GM12878 (cell line): Measurements from ENCODE around the gene ALPK1. TPM values are rescaled to one million over a fixed set of nuclear protein-coding genes. Genes with fewer than 3 reads are reported as not detected.

Experiments used
- ATAC-seq: fragments of 200-7000 bp; cut with Tn5 transposase; 3 replicates; pipeline ENCODE4 v1.9.1; 2020; ENCODE audit warnings: mild to moderate bottlenecking, moderate library complexity
- BruUV-seq: library from RNA; stranded (reverse); fragments of 400-500 nt; replicated peaks from 2 replicates; lab custom pipeline; 2021; lab: Mats Ljungman, UMichigan
- CTCF ChIA-PET: fragments of 300-600 bp; sonication (Branson Sonifier 250); formaldehyde crosslinking; extraction: SDS; loops from one replicate; lab custom pipeline; 2021; ENCODE audit warnings: inconsistent platforms; lab: Yijun Ruan, JAX
- POLR2A ChIA-PET: fragments of 350-600 bp; formaldehyde crosslinking; extraction: SDS; loops from one replicate; lab custom pipeline; 2021; ENCODE audit warnings: inconsistent platforms; lab: Charles Lee
- RAD21 ChIA-PET: fragments of 300-600 bp; sonication (Branson Sonifier 250); formaldehyde crosslinking; loops from one replicate; lab custom pipeline; 2023; ENCODE audit warnings: antibody characterized with exemption; ENCODE audit not compliant: unreplicated experiment; lab: Charles Lee
- SMC1A ChIA-PET: fragments of 300-600 bp; sonication (Branson Sonifier 250); formaldehyde crosslinking; loops from one replicate; lab custom pipeline; 2023; ENCODE audit not compliant: unreplicated experiment, uncharacterized antibody; lab: Charles Lee
- DNase-seq: peaks from one replicate; pipeline ENCODE4 v3.0.0-alpha.2; 2011; ENCODE audit warnings: low read depth, low spot score
- FAIRE-seq: peaks from 3 replicates; lab custom pipeline; 2011; peaks lifted over from hg19 to GRCh38; lab: Jason Lieb, UNC
- H2AFZ ChIP-seq: 2 replicates; pipeline ENCODE4 v1.6.0; 2011; ENCODE audit warnings: low read depth, low read length, control low read depth; ENCODE audit not compliant: control insufficient read depth
- H3K27ac ChIP-seq: 2 replicates; pipeline ENCODE4 v1.5.1; 2011; ENCODE audit warnings: control low read depth; ENCODE audit not compliant: control insufficient read depth, insufficient read depth
- H3K27me3 ChIP-seq, 2 experiments: replicated peaks in 1 of 2; 2 replicates each; pipeline versions ENCODE4 v1.6.0 to v1.6.1; 2011; ENCODE audit warnings: low read length in 1 of 2; ENCODE audit not compliant: control insufficient read depth in 2 of 2, insufficient read depth in 2 of 2
- H3K36me3 ChIP-seq, 2 experiments: 2 replicates each; pipeline ENCODE4 v1.5.1; 2011; ENCODE audit warnings: low read length in 1 of 2; ENCODE audit not compliant: control insufficient read depth in 2 of 2, insufficient read depth in 2 of 2
- H3K4me1 ChIP-seq: 2 replicates; pipeline ENCODE4 v1.6.1; 2011; ENCODE audit warnings: mild to moderate bottlenecking, low read length, moderate library complexity, mixed read lengths; ENCODE audit not compliant: control insufficient read depth, insufficient read depth
- H3K4me2 ChIP-seq: 2 replicates; pipeline ENCODE4 v1.6.0; 2011; ENCODE audit warnings: control low read depth; ENCODE audit not compliant: control insufficient read depth, insufficient read depth
- H3K4me3 ChIP-seq: fragments of 200-600 bp; sonication (generic); 2 replicates; pipeline ENCODE4 v1.5.1; 2016
- H3K79me2 ChIP-seq: 2 replicates; pipeline ENCODE4 v1.6.0; 2011; ENCODE audit warnings: low read length; ENCODE audit not compliant: control insufficient read depth, insufficient read depth
- H3K9ac ChIP-seq: 2 replicates; pipeline ENCODE4 v1.8.0; 2011; ENCODE audit warnings: low read length, control low read depth, mixed read lengths; ENCODE audit not compliant: control insufficient read depth, insufficient read depth
- H3K9me3 ChIP-seq: replicated peaks from 3 replicates; pipeline ENCODE4 v1.5.1; 2011; ENCODE audit warnings: mild to moderate bottlenecking, low read length; ENCODE audit not compliant: control insufficient read depth, insufficient read depth
- H4K20me1 ChIP-seq: 2 replicates; pipeline ENCODE4 v1.6.0; 2011; ENCODE audit not compliant: control insufficient read depth, insufficient read depth
- ATF7 ChIP-seq: fragments of 450-650 bp; IDR thresholded peaks from 2 replicates; pipeline ENCODE4 v1.6.1; 2016; ENCODE audit warnings: low read depth, mild to moderate bottlenecking
- BCL11A ChIP-seq: IDR thresholded peaks from 2 replicates; pipeline ENCODE4 v1.6.1; 2011; ENCODE audit warnings: low read depth, low read length
- CHD2 ChIP-seq: IDR thresholded peaks from 2 replicates; pipeline ENCODE4 v1.6.1; 2011; ENCODE audit warnings: low read depth, low read length, improper control_type of control experiment, borderline replicate concordance
- EED ChIP-seq: sonication (generic); IDR thresholded peaks from 2 replicates; pipeline ENCODE4 v1.6.1; 2016; ENCODE audit warnings: antibody characterized with exemption, low read depth
- GABPA ChIP-seq: IDR thresholded peaks from 2 replicates; pipeline ENCODE4 v1.6.1; 2014; ENCODE audit warnings: antibody characterized with exemption, low read depth, mild to moderate bottlenecking, inconsistent platforms
- HDGF ChIP-seq: fragments of 450-650 bp; IDR thresholded peaks from 2 replicates; pipeline ENCODE4 v1.6.1; 2016; ENCODE audit warnings: antibody characterized with exemption
- HSF1 ChIP-seq: fragments of 150-350 bp; IDR thresholded peaks from 2 replicates; pipeline ENCODE4 v1.6.1; 2014; ENCODE audit warnings: mild to moderate bottlenecking, low read depth, low read length
- MTA2 ChIP-seq: fragments of 450-650 bp; IDR thresholded peaks from 2 replicates; pipeline ENCODE4 v1.6.1; 2016; ENCODE audit warnings: low read depth, mild to moderate bottlenecking, moderate library complexity
- POLR2AphosphoS5 ChIP-seq: IDR thresholded peaks from 2 replicates; pipeline ENCODE4 v1.6.1; 2011; ENCODE audit warnings: mild to moderate bottlenecking, low read length, inconsistent platforms
- RCOR1 ChIP-seq: conservative IDR thresholded peaks from 2 replicates; pipeline ENCODE4 v1.6.1; 2012; ENCODE audit warnings: low read depth, low read length, improper control_type of control experiment
- SREBF2 ChIP-seq: IDR thresholded peaks from 2 replicates; pipeline ENCODE4 v1.6.1; 2012; ENCODE audit warnings: mild to moderate bottlenecking, low read length
- ZNF207 ChIP-seq: fragments of 450-650 bp; IDR thresholded peaks from 2 replicates; pipeline ENCODE4 v1.6.1; 2014; ENCODE audit warnings: antibody characterized with exemption, mild to moderate bottlenecking, borderline replicate concordance
- WGBS: methylation state at CpG from one replicate; pipeline ENCODE4 v1.1.6; 2016; ENCODE audit warnings: low lambda C conversion rate; ENCODE audit not compliant: insufficient replicate concordance, insufficient coverage; ENCODE audit errors: missing lambda C conversion rate; 5-methylcytosine and 5-hydroxymethylcytosine counted together
- in situ Hi-C: fragments of 300-500 bp; cut with MboI; formaldehyde crosslinking; loops from 9 replicates; pipeline ENCODE4 v1.14.3; 2018; ENCODE audit warnings: mixed read lengths
- intact Hi-C: fragments of 100-400 bp; cut with micrococcal nuclease; formaldehyde crosslinking; loops from one replicate; pipeline ENCODE4 v1.14.2; 2022; ENCODE audit not compliant: unreplicated experiment
- polyA plus RNA-seq, 11 experiments: library from polyadenylated mRNA; depleted of rRNA in 4 of 11; unstranded in 6 of 11; stranded (reverse) in 5 of 11; fragments of >200 nt; fragmentation: Nextera tagmentation in 4 of 11; fragmentation: Illumina TruSeq in 1 of 11; extraction: Ambion mirVana in 4 of 11; extraction: Trizol in 1 of 11; gene quantifications; 1 replicate in 1 of 11; 2 replicates in 10 of 11; pipeline versions ENCODE4 v1.2.1 to v1.2.3, GENCODE V29; 2011 to 2016; ENCODE audit warnings: inconsistent platforms in 2 of 11, missing spikeins in 2 of 11, low read depth in 1 of 11
- total RNA-seq, 4 experiments: library from RNA; depleted of rRNA in 3 of 4; stranded (reverse); fragments of >200 nt in 3 of 4; fragmentation: Illumina TruSeq in 1 of 4; extraction: Trizol in 1 of 4; gene quantifications; 2 replicates each; pipeline versions ENCODE4 v1.2.1 to v1.2.3, GENCODE V29; 2013 to 2021

ALPK1 gene
- total and polyA plus RNA-seq, 10 of the 15 experiments (the other 5 are each of a cell fraction or from before 2014, with no cell fraction given): 8.5 to 32.3 (median 22.6) TPM

DNA sequence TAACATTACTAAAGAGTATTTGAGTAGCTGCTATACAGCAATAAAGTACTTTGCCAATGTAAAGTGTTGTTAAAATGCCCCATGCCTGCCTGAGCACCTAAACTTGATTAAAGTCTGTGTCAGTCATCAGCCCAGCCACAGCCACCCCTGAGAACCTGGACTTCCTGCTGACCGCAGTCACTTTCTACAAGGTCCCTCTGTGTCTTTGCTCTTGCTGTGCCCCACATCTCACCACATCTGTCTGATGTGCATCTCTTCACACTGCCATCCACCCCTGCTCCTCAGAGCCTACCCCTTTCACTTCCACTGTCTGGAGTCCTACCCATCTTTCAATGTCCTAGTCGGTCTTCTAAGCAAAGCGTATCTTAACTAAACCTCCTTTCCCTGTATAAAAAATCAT lies 25.7 kb downstream of the ALPK1 start:
- H3K27ac ChIP-seq: no peak overlapping the region
- in situ Hi-C loops (loop anchor here (5.0 to 10.0 kb wide), 4 partner anchors 41 to 439 kb away; no protein-coding TSS in a partner anchor), intact Hi-C loops (no loop called here)
- H3K4me1 ChIP-seq: peaks cover 27% of the 10 kb centered on the region
- no peak overlapping the region for H3K4me3 ChIP-seq
- POLR2A ChIA-PET: interaction anchor here (0.6 to 1.4 kb wide), 2 partner anchors 34 to 36 kb away, joined by 3 to 5 read pairs; no protein-coding TSS in a partner anchor
- CTCF ChIA-PET: interaction anchor here (0.7 to 3.0 kb wide), 17 partner anchors 11 to 281 kb away, joined by 3 to 35 read pairs (median 5); no protein-coding TSS in a partner anchor
- H3K9ac ChIP-seq: no peak overlapping the region
- H3K36me3 ChIP-seq: peaks cover 0 to 7% of the 10 kb centered on the region in 2 experiments; a peak in 1 of 4 replicates
- H4K20me1 ChIP-seq: no peaks in the 10 kb centered on the region
- no TSS peak for BruUV-seq
- DNase-seq (no peak), ATAC-seq (no peak), FAIRE-seq (no peak)
- RAD21 ChIA-PET: interaction anchor here (0.8 to 6.8 kb wide), 5 partner anchors 11 to 199 kb away, joined by 3 to 151 read pairs (median 5); partner anchors contain the start of genes NEUROG2 and TIFA
- H3K4me2 ChIP-seq: no peak overlapping the region
- WGBS: 78% methylated on average over 3 of the region's 3 CpGs
- H2AFZ ChIP-seq: no peak overlapping the region
- no peak for TF ChIP-seq RCOR1
- TF ChIP-seq ZNF207: no peak
- no peak for TF ChIP-seq CHD2
- no peak for TF ChIP-seq SREBF2
- TF ChIP-seq HSF1: no peak
- no peak for TF ChIP-seq MTA2
- TF ChIP-seq POLR2AphosphoS5: no peak
- no peak for TF ChIP-seq ATF7
- TF ChIP-seq HDGF: no peak
- no peak for TF ChIP-seq BCL11A
- TF ChIP-seq GABPA: no peak
- TF ChIP-seq EED: no peak
- SMC1A ChIA-PET: interaction anchor here (0.7 to 9.6 kb wide), 8 partner anchors 11 to 224 kb away, joined by 3 to 247 read pairs (median 4); partner anchors contain the start of genes ALPK1 and TIFA
- peaks cover 17% of the 10 kb centered on the region for H3K79me2 ChIP-seq
- H3K9me3 ChIP-seq: no peaks in the 10 kb centered on the region
- no peaks in the 10 kb centered on the region for H3K27me3 ChIP-seq
